ENCODE measurements around the gene RYR1.

RYR1 gene

GRCh38 chr19:38528931-38529330 is 95.4 kb downstream of the RYR1 start:
- no peak for DNase-seq (ENCODE audit: low read depth)
- H3K4me3 ChIP-seq (ENCODE audit: low read length): no peak overlapping the region
- TF ChIP-seq, protein P1, sequence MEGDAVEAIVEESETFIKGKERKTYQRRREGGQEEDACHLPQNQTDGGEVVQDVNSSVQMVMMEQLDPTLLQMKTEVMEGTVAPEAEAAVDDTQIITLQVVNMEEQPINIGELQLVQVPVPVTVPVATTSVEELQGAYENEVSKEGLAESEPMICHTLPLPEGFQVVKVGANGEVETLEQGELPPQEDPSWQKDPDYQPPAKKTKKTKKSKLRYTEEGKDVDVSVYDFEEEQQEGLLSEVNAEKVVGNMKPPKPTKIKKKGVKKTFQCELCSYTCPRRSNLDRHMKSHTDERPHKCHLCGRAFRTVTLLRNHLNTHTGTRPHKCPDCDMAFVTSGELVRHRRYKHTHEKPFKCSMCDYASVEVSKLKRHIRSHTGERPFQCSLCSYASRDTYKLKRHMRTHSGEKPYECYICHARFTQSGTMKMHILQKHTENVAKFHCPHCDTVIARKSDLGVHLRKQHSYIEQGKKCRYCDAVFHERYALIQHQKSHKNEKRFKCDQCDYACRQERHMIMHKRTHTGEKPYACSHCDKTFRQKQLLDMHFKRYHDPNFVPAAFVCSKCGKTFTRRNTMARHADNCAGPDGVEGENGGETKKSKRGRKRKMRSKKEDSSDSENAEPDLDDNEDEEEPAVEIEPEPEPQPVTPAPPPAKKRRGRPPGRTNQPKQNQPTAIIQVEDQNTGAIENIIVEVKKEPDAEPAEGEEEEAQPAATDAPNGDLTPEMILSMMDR (conservative IDR thresholded peaks at IDR 0.05; ENCODE audit: low read depth, low read length): no peak

GRCh38 chr19:38531515-38531914 is 98.0 kb downstream of the RYR1 start:
- no peak for DNase-seq (ENCODE audit: low read depth)
- TF ChIP-seq, protein P1 (conservative IDR thresholded peaks at IDR 0.05; ENCODE audit: low read depth, low read length): no peak
- no peak overlapping the region for H3K4me3 ChIP-seq (ENCODE audit: low read length)

DNA sequence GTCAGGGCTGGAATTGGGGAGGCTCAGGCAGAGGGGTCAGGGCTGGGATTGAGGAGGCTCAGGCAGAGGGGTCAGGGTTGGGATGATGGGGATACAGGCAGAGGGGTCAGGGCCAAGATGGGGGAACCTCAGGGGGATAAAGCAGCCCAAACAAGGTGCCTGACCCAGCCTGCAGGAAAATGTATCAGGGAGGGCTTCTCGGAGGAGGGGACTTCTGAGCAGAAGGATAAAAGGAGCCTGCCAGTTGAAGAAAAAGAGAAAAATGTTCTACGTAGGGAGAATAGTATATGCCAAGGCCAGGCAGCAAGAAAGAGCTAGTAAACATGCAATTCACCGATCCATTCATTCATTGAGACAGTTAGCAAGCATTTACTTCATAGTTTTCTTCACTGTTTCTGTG is 99.4 kb downstream of the RYR1 start:
- H3K4me3 ChIP-seq (ENCODE audit: low read length): no peak overlapping the region
- TF ChIP-seq, protein P1 (conservative IDR thresholded peaks at IDR 0.05; ENCODE audit: low read depth, low read length): no peak
- no peak for DNase-seq (ENCODE audit: low read depth)

DNA sequence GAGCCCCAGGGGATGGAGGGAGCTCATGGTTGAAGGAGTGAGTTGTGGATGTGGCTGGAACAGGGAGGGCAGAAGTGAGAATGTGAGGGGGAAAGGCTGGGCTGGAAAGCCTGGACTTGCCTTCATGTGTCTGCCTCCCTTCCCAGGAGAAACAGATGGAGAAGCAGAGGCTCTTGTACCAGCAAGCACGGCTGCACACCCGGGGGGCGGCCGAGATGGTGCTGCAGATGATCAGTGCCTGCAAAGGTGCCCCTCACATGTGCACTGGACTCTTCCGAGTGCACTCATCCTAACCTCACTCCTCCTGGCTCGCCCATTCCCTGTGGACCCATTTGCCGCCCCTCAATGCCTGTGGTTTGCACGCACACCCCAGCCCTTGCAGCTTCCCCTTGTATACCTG is 101.1 kb downstream of the RYR1 start:
- TF ChIP-seq, protein P1 (conservative IDR thresholded peaks at IDR 0.05; ENCODE audit: low read depth, low read length): no peak
- DNase-seq (ENCODE audit: low read depth): no peak
- no peak overlapping the region for H3K4me3 ChIP-seq (ENCODE audit: low read length)

DNA sequence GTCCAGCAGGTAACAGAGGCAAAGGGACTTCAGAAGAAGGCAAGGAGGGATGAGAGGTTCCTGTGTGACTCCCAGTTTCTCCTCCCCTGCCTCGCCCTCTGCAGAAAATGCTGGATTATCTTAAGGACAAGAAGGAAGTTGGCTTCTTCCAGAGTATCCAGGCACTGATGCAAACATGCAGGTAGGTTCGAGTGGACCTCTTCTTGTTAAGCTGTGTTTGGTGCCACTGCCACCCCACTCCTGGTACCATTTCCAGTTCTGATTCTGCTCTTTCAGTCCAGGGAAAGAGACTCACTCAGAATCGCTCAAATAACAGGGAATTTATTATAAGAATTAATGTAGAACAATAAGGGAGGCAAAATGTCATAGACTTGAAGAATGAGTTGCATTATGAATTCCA is 101.7 kb downstream of the RYR1 start:
- DNase-seq (ENCODE audit: low read depth): no peak
- TF ChIP-seq, protein P1 (conservative IDR thresholded peaks at IDR 0.05; ENCODE audit: low read depth, low read length): no peak
- no peak overlapping the region for H3K4me3 ChIP-seq (ENCODE audit: low read length)

- no peak for DNase-seq (ENCODE audit: low read depth)
- no peak overlapping the region for H3K4me3 ChIP-seq (ENCODE audit: low read length)
- TF ChIP-seq, protein P1 (conservative IDR thresholded peaks at IDR 0.05; ENCODE audit: low read depth, low read length): no peak
These were observed 103.8 kb downstream of the RYR1 start for GRCh38 chr19:38537071-38537936.

- TF ChIP-seq, protein P1 (conservative IDR thresholded peaks at IDR 0.05; ENCODE audit: low read depth, low read length): no peak
- no peak overlapping the region for H3K4me3 ChIP-seq (ENCODE audit: low read length)
- DNase-seq (ENCODE audit: low read depth): no peak
These were observed 104.9 kb downstream of the RYR1 start for GRCh38 chr19:38538386-38538785.
